ENCODE measurements around the gene VEPH1.
A peak's percentile ranks its signal among the peaks of the same experiment; 100 is the strongest.

VEPH1 gene

DNA sequence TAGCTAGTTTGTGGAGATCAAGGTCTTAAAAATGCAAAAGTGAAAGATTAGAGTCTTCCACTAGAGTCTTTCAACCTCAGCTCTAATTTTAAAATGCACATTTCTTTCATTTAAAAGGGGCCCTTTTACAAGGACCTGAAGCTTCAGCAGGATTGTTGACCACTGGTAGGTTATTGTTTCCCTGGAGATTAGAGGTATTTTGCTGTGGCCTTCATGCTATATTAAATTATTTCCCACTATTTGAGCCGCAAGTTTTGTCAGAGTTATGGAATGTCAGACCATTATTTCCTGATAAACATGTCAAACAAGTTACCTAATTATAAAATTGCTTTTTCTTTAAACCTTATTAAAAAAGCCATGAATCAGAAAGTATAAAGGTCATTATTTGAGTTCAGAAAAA is 240.2 kb downstream of the VEPH1 start:
- no peak overlapping the region for H3K4me3 ChIP-seq (replicated peaks in 1 of 2; ENCODE audit: low read depth in 2 of 2, low read length in 2 of 2)
- DNase-seq (ENCODE audit: low read depth in 2 of 2), result peak; percentile 62 to 66
- TF ChIP-seq, protein P1, sequence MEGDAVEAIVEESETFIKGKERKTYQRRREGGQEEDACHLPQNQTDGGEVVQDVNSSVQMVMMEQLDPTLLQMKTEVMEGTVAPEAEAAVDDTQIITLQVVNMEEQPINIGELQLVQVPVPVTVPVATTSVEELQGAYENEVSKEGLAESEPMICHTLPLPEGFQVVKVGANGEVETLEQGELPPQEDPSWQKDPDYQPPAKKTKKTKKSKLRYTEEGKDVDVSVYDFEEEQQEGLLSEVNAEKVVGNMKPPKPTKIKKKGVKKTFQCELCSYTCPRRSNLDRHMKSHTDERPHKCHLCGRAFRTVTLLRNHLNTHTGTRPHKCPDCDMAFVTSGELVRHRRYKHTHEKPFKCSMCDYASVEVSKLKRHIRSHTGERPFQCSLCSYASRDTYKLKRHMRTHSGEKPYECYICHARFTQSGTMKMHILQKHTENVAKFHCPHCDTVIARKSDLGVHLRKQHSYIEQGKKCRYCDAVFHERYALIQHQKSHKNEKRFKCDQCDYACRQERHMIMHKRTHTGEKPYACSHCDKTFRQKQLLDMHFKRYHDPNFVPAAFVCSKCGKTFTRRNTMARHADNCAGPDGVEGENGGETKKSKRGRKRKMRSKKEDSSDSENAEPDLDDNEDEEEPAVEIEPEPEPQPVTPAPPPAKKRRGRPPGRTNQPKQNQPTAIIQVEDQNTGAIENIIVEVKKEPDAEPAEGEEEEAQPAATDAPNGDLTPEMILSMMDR (IDR thresholded peaks at IDR 0.05; ENCODE audit: low read depth, low read length), result no peak

DNA sequence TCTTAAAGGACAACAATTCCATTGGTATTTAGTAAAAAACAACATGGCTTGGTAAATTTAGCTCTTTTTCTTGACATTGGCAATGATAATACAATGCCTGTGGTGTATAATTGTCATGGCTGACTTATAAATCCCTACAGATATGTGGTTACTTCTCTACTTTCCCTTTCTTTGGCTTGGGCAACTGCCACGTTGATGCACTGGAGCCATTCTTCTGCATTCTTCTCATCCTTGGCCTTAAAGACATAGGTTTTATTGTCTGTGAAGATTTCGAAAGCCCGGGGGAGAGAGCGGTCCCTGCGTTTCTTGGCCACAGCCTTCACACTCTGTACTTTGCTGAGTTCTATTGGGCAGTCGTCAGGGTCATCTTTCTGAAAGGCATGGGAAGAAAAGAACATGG is 242.2 kb downstream of the VEPH1 start:
- DNase-seq (ENCODE audit: low read depth in 2 of 2), result peak; percentile 70 to 83
- TF ChIP-seq, protein P1 (IDR thresholded peaks at IDR 0.05; ENCODE audit: low read depth, low read length), result no peak
- H3K4me3 ChIP-seq (replicated peaks in 1 of 2; ENCODE audit: low read depth in 2 of 2, low read length in 2 of 2), result no peak overlapping the region

DNA sequence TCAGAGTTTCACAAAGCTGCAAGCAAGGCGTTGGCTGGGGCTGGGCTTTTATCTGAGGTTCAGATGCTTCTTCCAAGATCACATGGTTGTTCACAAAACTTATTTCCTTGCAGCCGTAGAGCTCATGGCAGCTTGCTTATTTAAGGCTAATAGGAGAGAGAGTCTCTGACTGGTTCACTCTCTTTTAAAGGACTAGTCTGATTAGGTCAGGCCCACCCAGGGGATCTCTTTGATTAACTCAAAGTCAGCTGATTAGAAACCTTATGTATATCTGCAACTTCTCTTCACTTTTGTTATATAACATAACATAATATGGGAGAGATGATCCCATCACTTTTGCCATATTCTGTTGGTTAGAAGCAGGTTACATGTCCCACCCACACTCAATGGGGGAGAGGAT is 243.4 kb downstream of the VEPH1 start:
- TF ChIP-seq, protein P1 (IDR thresholded peaks at IDR 0.05; ENCODE audit: low read depth, low read length), result no peak
- no peak for DNase-seq (ENCODE audit: low read depth in 2 of 2)
- H3K4me3 ChIP-seq (replicated peaks in 1 of 2; ENCODE audit: low read depth in 2 of 2, low read length in 2 of 2), result no peak overlapping the region

DNA sequence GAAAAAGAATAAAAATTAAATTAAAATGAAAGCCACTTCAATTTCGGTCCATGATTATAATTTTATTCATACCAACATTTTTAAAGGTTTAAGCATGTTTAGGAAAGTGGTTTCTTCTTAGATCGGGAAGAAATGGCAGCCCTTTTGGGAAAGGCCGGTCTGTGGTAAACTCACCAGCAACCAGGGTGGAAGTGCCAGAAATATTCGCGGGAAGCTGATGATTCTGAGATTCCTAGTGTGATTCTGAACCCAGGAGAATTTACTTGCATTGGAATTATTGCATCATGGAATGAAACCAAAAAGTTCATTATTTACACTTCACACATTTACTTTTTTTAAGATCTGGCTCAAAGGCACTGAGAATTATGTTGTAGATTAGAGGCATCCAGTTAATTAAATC is 246.1 kb downstream of the VEPH1 start:
- no peak overlapping the region for H3K4me3 ChIP-seq (replicated peaks in 1 of 2; ENCODE audit: low read depth in 2 of 2, low read length in 2 of 2)
- TF ChIP-seq, protein P1 (IDR thresholded peaks at IDR 0.05; ENCODE audit: low read depth, low read length), result no peak
- no peak for DNase-seq (ENCODE audit: low read depth in 2 of 2)

DNA sequence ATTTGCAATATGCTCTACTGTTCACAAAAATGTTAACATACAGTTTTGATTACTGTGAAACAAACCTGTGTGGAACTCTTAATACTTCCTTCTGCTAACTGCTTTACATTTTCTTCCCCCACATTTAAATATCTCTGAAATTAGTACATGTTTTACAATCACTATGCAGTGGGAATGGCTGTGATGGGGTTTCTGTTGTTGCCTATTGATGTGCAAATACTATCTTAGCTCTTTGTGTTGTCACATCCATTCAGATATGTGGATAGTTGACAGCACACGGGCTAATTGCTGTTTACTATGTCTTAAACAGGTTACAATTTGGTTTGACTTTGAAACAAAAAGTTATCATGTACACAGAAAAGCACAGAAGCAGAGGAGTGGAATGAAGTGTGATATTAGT is 247.4 kb downstream of the VEPH1 start:
- DNase-seq (ENCODE audit: low read depth in 2 of 2), result no peak
- TF ChIP-seq, protein P1 (IDR thresholded peaks at IDR 0.05; ENCODE audit: low read depth, low read length), result no peak
- no peak overlapping the region for H3K4me3 ChIP-seq (replicated peaks in 1 of 2; ENCODE audit: low read depth in 2 of 2, low read length in 2 of 2)

DNA sequence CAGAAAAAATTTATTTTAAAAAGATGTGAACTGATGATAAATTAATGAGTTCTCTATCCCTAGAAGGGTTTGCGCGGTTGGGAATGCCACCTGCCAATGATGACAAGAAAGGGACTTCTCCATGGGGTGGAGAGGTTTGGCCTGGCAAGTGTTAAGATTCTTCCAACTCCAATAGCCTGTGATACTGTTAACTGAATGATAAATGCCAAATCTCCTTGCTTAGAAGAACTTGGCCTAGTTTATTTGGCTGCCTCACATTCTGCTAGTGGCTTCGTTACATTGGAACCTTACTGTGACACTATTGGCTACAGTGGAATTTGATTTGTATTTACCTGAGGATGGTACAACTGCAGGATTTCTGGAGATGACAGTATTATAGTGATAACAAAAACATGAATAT is 251.5 kb downstream of the VEPH1 start:
- TF ChIP-seq, protein P1 (IDR thresholded peaks at IDR 0.05; ENCODE audit: low read depth, low read length), result no peak
- no peak overlapping the region for H3K4me3 ChIP-seq (replicated peaks in 1 of 2; ENCODE audit: low read depth in 2 of 2, low read length in 2 of 2)
- DNase-seq (ENCODE audit: low read depth in 2 of 2), result no peak

DNA sequence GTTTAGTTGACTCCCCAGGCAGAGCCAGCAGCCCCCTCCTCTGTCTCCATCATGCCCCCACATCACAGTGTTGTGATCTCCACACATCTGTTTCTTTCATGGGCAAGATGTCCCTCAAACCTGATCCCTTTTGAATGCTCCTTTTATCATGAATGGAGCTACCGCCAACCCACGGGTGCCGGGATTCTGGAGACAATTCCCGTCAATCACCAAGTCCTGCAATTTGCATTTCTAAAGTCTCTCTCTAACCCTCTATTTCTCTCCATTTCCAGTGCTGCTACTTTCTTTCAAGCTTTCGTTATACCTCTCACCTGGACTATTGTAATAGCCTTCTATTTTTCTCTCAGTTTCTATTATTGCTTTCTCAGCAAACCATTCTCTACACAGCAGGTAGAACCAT is 253.6 kb downstream of the VEPH1 start:
- TF ChIP-seq, protein P1 (IDR thresholded peaks at IDR 0.05; ENCODE audit: low read depth, low read length), result no peak
- no peak overlapping the region for H3K4me3 ChIP-seq (replicated peaks in 1 of 2; ENCODE audit: low read depth in 2 of 2, low read length in 2 of 2)
- no peak for DNase-seq (ENCODE audit: low read depth in 2 of 2)
